Measurements from ENCODE around the gene TMEM9.

TMEM9 gene

DNA sequence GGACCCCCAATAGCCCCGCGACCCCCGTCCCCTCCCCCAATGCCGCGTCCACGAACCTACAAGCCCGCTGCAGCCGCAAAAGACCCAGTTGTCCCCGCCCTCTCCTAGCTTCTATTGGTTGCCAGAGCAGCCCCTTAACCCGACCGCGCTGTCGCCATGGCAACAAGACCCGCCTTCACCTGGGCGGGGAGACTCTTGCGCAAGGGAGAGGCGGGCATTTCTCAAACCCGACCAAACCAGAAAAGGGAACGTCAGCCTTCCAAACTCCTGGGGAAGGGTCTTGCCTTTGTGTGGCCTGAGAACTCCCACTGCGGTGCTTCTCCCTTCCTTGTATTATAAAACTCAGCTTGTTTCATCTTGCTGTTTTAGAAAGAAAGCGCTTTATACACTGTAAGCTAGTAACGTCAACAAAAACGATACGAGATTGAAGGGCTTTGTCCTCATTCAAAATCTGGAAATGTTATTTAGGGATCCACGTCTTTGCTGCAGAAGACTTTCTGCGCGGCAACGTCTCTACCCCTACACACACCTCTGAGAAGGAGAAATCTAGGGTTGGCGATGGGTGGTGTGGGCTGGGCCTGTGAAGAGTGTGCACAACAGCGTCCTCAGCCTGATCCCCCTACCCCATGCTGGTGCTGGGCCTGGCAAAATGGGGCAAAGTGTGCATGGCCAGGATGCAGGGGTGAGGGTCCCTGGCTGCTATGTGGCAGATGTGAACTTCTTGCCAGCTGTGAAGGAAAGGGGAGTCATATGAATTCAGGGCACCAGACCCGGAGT is at the start of gene TMEM9:
TMEM9 (minus strand) TSS at position 86 of the 777 bp plus-strand sequence. CDS start 551 bp downstream, outside the sequence.
- peak; percentile 96 to 99 (median 97) for DNase-seq (ENCODE audit: low read depth in 3 of 3, low spot score in 1 of 3)

DNA sequence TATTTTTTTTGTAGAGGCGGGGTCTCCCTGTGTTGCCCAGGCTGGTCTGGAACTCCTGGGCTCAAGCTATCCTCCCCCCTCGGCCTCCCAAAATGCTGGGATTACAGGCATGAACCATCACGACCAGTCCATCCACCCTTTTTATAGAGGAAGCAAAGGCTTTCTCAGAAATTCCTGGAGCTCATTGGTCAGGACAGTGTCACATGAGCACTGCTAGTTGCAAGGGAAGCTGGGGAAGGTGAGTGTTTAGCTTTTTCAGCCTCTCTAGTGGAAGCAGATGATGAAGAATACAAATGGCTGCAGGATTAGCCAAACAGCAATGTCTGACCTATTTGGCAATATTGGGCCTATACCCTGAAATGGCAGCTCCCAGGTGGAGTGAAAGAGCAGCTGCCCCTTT is 44.3 kb upstream of the TMEM9 start:
- DNase-seq (ENCODE audit: low read depth in 3 of 3, low spot score in 1 of 3) = no peak

DNA sequence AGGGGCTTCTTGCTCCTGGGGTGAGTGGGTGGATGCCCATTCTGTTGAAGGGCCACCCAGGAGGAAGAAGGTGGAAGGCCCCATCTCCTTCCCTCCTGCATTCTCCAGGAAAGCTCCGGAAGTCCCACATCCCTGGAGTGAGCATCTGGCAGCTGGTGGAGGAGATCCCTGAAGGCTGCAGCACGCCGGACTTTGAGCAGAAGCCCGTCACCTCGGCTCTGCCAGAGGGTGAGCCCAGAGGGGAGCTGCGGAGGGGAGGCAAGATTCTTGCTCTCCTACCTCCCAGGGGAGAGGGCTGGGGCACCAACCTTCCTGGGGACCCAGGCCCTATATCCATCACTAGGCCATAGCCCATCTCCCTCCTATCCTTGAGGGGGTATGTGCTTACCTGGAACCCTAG is 39.8 kb upstream of the TMEM9 start:
- DNase-seq (ENCODE audit: low read depth in 3 of 3, low spot score in 1 of 3) = no peak

DNA sequence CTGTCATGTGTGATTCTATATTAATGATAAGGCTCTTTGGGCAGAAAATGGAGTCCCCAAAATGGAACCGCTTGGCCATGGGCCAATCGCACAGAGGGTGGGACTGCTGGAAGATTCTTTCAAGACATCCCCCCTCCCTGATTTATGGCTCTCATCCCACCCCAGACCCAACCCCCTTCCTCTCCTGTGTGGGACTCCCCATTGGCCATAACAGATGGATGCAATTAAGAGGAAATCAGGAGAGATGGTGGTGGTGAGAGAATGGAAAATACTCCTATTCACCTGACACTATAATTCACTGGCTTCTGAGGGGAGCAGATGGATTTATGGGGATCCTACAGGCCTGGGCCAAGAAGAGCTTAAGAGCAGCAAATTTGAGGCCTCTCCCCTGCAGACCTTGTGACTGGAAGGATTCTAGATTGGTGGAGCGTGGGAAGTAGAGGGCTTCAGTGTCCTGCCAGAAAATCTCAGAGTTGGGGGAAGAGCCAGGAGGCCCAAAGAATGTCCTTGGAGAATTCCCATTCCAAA is 38.1 kb upstream of the TMEM9 start:
- DNase-seq (ENCODE audit: low read depth in 3 of 3, low spot score in 1 of 3) = no peak

DNA sequence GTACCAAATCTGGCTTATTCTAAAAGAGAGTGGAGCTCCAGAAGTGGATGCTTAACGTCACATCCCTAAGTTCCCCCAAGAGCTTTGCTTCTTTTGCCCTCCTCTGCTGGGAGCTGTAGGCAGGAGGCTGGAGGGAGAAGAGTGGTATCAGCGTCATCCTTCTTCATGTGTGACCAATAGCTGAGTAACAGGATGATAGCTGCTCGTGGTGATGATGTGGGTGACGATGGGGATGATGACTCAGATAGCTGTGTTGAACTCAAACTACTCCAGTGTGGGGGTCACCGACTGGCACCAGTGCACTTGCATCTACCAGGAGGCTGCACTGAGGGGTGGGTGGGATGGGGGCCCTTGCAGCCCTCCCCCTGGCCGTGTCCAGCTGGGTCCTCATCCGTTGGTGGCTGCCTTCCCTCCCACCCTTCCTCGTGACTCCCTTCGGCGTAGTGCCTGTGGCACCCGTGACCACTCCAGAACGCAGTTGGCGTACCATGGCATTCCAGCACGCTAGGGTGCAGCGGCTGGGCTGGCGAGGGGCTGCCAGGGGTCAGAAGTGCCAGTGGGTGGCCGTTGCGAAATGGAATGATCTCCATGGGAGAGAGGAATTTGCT is 37.5 kb upstream of the TMEM9 start:
- DNase-seq (ENCODE audit: low read depth in 3 of 3, low spot score in 1 of 3) = no peak

DNA sequence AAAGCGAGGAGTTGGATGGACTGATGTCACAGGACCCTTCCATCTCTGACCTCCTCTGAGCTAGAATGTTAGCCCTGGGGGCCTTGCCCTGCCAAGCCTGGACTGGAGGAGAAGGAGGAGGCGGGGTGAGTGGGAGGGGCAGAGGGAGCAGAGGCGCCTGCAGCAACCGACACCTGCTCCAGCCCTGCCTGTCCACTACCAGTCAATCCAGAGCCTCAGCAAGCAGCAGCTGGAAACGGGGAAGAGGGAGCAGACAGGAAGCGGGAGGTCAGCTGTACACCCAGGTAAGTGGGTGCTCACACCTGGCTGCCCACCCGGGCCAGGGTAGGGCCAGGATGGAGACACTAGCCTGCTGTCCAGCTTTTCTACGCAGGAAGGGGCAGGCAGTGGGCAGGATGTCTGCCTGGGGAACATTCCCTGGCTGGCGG is 36.4 kb upstream of the TMEM9 start, which contains the start of gene IGFN1:
IGFN1 (plus strand) TSS at position 201 of the 428 bp plus-strand sequence. CDS start 2,470 bp downstream, outside the sequence.
- DNase-seq (ENCODE audit: low read depth in 3 of 3, low spot score in 1 of 3) = no peak

DNA sequence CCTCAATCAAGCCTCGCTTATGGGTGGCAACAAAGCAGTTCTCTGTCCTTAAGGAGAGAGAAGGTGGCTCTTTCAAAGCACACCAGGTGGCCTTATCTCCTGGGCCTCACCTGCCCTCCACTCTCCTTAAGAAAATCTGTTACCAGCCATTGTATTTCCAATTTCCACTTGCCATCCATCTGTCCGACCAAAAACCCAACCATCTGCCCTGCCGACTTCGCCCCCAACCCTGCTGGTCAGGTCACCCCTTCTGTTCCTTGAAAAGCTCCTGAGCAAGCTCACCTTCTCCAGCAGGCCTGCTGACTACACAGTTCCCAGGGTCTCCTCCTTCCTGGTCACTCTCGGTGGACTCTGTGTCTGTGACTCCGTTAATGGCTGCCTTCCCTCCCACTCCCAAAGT is 35.7 kb upstream of the TMEM9 start:
- DNase-seq (ENCODE audit: low read depth in 3 of 3, low spot score in 1 of 3) = no peak

DNA sequence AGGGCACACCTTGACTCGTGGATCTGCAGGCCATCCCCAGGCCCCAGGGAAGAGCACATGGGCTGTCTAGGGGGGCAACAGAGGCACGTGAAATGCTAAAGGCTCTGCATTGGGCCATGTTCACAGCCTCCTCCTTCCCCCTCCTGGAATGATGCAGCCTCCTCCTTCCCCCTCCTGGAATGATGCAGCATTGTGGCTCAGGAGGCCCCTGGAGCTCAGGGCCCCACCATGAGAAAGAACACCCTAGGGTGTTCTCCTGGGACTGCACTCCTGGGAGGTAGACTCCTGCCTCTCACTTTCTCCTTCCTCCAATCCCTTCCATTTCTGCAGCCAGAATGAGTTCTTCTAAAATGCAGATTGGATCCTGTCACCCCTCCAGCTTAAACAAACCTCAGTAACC is 34.8 kb upstream of the TMEM9 start:
- DNase-seq (ENCODE audit: low read depth in 3 of 3, low spot score in 1 of 3) = no peak

DNA sequence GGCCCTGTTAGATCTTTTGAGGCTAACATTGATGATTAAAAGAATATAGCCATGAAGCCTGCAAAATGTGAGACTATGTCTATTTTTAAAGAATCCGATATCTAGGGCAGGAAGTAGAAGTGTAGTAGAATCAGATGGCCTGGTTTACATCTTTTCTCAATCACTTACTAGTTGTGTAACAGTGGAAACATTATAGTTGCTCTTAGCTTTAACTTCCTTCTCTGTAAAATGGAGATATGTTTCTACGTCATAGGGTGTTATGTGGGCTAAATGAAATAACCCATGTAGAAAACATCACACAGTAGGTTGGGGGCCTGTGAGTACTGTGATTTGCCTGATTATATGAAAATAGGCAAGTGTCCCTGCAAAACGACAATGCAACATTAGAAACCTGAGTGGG is 31.9 kb upstream of the TMEM9 start:
- DNase-seq (ENCODE audit: low read depth in 3 of 3, low spot score in 1 of 3) = no peak

DNA sequence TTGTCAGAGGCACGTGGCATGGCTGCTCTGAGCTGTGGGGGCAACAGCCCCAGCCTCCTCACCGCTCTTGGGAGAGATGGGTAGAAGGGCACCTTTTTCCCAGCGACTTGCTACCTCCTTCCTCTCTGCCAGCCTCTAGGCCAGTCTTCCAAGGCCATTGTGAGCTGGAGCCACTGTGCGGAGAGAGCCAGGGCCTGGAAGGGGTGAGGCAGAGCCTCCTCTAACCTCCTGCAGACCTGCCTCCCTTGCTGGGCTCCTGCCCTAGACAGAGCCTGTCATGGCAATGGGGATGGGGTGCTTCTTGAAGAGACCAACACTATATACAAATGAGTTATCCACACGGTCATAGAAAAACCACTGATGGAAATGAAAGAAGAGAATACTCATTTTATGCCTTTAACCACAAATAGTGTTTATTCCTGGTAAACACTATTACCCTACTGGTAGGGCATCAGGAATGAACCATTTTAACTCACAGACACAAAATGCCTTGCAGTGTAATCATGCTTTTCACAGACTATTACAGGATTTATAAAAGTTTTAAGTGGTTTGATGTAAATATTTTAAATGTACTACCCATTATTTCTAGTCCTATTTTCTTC is 31.4 kb upstream of the TMEM9 start:
- DNase-seq (ENCODE audit: low read depth in 3 of 3, low spot score in 1 of 3) = no peak

DNA sequence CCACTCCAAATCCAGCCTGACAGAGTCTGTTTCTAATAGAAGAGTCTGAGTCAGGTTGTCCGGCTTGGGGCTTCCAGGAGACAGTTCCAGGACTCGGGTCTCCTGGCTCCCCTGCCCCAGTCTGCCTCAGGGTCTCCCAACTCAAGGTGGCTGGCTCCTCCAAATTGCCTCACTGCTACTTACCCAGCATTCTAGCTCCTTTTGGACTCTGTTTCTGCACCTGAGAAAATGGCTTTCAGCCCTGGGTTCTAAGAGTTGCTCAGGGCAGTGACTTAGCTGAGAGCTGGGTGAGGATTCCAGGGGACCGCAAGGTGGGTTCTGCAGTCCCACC is 30.8 kb upstream of the TMEM9 start:
- no peak for DNase-seq (ENCODE audit: low read depth in 3 of 3, low spot score in 1 of 3)

DNA sequence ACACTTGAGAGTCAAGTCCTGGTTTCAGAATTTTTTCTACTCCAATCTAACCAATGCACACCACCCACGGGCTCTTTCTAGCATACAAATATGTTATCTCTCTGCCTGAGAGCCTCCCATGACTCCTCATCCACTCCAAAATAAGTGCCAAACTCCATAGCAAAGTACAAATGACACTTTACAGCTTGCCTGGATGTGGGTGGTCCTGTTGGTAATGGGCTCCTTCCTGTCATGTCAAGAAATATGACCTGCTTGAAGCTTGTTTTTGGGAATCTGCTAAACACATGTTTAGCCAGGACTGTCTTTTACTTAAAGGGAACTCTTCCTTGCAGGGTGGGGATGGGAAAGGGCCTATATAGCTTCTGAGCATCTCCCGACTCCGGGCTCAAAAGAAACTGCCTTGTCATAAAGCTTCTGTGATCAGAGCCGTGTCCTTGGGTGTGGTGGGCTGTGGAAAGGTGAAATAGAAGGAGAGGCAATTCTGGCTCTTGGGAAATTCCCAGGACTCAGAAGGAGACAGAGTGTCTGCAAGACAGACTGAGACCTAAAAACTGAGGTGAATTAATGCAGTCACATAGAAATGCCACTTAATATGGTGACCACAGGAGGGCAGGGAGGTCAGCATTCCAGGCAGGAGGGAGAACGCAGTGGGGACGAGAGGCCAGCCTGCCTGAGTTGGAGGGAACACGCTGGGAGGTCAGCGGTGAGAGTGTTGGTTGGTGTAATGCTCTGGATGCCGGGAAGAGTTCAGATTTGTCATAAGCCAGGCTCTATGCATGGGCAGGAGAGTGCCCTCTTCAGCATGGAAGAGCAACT is 30.2 kb upstream of the TMEM9 start:
- DNase-seq (ENCODE audit: low read depth in 3 of 3, low spot score in 1 of 3) = no peak

DNA sequence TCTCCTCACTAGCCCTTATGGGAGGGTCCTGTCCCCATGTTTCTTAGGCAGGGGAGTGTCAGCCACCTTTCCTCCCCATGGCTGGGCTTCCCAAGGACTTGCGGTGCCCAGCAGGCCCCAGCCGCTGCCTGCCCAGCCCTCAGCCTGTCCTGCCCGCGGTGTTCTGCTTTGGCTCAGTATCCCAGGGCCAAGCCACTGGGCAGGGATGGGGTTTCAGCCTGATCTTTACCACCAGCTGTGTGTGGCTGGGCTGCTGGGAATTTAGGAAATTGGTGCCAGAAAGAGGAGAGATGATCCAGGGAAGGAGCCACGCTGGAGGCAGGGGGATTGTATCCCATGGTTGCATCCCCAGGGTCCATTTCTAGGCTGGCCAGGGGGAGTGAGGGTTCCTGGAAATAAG is 29.5 kb upstream of the TMEM9 start:
- no peak for DNase-seq (ENCODE audit: low read depth in 3 of 3, low spot score in 1 of 3)

DNA sequence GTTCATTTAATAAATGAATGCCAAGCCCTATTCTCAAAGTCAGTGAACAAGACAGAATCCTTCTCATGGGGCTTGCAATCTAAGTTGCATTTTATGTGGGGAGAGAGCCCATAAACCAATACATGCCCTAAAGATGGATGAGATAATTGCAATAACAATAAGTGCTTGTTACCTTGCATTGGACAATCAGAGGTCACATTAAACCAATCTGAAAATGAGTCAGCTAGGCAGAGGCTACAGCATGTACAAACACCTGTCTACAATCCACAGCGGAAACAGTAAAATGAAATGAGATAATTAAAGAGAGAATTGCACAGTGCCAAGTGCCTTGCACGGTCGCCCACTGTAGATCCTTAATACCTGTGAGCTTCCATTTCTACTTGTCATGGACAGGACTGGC is 28.9 kb upstream of the TMEM9 start:
- DNase-seq (ENCODE audit: low read depth in 3 of 3, low spot score in 1 of 3) = no peak

DNA sequence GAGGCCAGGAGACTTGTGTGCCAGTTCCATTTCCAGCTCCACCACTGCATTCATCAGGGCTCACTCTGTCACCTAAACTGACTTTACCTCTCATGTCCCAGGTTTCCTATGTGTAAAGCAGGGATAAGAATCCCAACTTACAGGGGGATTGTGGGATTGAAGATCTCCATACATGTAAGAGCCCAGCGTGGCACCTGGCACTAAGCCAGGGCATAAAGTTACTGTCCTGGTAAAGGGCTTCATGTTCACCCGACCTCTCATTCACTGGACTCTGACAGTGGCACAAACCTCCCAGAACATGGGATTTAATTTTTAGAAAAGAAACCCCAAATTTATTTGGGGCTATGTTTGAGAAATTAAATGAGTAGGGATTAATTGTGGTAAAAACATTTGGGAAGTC is 27.5 kb upstream of the TMEM9 start:
- no peak for DNase-seq (ENCODE audit: low read depth in 3 of 3, low spot score in 1 of 3)

DNA sequence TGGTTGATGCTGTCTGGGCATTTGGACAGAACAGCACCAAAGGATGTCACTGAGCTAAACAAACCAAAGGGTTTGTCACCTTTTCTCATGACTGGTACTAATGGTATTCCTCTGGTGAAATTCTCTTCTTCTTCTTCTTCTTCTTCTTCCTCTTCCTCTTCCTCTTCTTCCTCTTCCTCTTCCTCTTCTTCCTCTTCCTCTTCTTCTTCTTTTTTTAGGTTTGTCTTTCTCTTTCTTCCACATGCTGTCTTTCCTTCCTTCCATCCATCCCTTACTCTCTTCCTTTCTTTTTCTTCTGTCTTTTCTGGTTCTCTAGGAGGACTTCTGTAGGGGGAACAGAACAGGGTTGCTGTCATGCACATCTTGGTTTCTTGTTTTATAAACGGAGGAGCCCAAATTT is 27.0 kb upstream of the TMEM9 start:
- no peak for DNase-seq (ENCODE audit: low read depth in 3 of 3, low spot score in 1 of 3)

DNA sequence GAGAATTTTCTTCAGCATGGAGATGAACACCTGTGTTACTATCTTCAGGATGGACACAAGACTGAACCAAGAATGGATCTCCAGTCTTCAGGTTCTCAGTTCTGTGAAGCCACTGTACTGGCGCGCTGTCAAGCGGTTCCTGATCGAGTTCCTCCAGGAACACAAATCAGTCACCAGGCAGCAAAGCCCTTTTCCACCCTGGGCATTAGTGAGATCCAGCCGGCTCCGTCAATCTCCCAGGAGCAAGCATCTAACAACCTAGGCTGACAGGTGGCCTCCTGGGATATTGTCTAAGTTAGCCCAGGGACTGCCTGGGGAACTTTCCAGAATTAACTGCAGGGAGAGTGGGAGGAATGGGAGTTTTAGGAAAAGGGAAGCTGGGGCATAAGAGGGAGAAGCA is 26.6 kb upstream of the TMEM9 start:
- no peak for DNase-seq (ENCODE audit: low read depth in 3 of 3, low spot score in 1 of 3)

DNA sequence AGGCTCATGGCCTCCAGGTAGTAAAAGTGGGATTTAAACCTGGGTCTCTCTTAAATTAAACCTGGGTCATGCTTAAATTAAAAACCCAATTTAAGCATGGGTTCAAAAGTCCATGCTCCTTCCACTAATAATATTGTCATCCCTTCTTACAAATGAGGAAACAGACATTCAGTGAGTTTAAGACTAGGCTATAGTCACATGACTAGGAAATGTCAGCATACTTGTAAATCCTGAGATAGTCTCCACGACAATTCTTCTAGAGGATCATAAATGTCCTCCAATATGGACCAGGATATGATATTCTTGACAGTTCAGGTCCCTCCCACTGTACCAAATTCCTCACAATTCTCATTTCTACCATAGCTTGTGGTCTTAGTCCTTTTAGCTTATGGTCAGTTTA is 25.9 kb upstream of the TMEM9 start:
- no peak for DNase-seq (ENCODE audit: low read depth in 3 of 3, low spot score in 1 of 3)

DNA sequence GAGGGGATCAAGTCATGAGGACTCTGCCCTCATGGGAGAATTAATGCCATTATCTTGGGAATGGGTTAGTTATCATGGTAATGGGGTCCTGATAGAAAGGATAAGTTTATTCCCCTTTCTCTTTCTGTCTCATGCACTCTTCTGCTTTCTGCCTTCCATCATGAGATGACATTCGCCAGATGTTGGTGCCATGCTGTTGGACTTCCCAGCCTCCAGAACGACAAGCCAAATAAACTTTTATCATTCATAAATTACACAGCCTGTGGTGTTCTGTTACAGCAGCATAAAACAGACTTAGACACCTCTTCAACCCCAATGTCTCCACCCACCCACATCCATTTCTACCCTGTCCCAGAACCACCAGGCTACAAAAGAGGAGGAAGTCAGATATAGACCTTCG is 24.4 kb upstream of the TMEM9 start:
- DNase-seq (ENCODE audit: low read depth in 3 of 3, low spot score in 1 of 3) = no peak

DNA sequence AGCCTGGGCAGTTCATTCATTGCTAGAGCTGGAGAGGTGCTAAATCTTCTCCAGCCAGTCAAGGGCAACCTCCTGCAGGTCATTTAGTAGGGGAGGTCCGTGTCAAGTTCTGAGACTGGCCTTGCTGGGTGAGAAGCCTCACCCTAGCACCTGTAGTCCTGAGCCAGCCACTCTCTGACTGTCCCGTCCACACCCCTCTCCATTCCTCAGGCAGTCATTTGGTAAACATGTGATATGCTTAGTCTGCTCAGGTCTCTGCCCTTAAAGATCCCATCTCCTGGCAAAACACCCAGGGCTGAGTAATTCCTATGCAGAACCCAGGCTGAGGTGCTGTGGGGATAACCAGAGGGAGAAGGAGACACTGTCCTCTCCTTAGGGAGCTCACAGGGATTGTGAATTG is 22.7 kb upstream of the TMEM9 start:
- DNase-seq (ENCODE audit: low read depth in 3 of 3, low spot score in 1 of 3) = no peak

DNA sequence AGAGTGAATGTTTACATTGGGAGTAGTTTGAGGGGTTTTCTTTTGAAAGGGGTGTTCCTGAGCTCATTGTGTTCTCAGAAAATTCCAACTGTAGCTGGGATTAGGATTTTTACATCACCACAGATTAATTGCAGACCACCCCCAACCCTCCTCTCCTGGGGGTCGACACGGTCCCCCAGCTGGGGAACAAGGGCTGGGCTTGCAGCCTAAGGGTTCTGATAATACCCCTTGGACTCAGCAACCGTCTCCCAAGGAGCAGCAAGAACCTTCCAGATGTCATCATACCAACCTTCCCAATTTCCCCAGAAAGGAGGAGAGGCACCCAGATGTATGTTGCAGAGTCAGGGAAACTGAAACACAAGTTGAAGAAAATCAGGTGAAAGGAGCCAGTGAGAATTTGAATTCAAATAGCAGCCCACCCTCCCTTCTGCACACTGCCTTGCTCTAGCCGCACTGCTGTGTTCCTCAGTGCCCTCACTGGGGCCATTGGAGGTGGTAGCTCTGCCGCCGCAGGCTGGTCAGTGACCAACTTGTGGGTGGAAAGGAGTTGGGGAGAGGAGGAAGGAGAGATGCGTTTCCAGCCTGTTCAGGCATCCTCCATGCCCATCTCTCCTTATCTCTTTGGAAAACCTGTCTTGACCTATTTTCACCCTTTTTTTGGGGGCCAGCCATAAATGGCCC is 21.7 kb upstream of the TMEM9 start:
- DNase-seq (ENCODE audit: low read depth in 3 of 3, low spot score in 1 of 3) = no peak
